Thyroid gland (tissue), 4 donors: ENCODE data around the gene ATP6V0B. TPM values are rescaled to one million over a fixed set of nuclear protein-coding genes. Genes with fewer than 3 reads are reported as not detected.

Experiments
- DNase-seq, 2 donors: peaks; one replicate each; pipeline ENCODE4 v3.0.0-alpha.2; 2019
- H3K27ac ChIP-seq, 3 donors: fragments of 200-600 bp; sonication (generic); 1 replicate in 2 of 3; 2 replicates in 1 of 3; pipeline ENCODE4 v1.5.1; 2016 to 2019; ENCODE audit warnings: mild to moderate bottlenecking in 1 of 3, moderate library complexity in 1 of 3
- H3K27me3 ChIP-seq: fragments of 200-600 bp; sonication (generic); one replicate; pipeline ENCODE4 v1.5.1; 2019
- H3K36me3 ChIP-seq, 2 donors: fragments of 200-600 bp; sonication (generic); one replicate each; pipeline ENCODE4 v1.5.1; 2016 to 2019
- H3K4me1 ChIP-seq, 2 donors: fragments of 200-600 bp; sonication (generic); one replicate each; pipeline ENCODE4 v1.5.1; 2017 to 2019
- H3K4me3 ChIP-seq, 3 donors: fragments of 200-600 bp; sonication (generic); replicated peaks in 1 of 3; 1 replicate in 2 of 3; 2 replicates in 1 of 3; pipeline ENCODE4 v1.5.1; 2016; ENCODE audit warnings: mild to moderate bottlenecking in 1 of 3
- H3K9me3 ChIP-seq: fragments of 200-600 bp; sonication (generic); one replicate; pipeline ENCODE4 v1.5.1; 2017
- POLR2A ChIP-seq, 2 donors: fragments of 450-650 bp; IDR thresholded peaks; one replicate each; pipeline ENCODE4 v1.6.1; 2017; ENCODE audit warnings: antibody characterized with exemption in 2 of 2, mild to moderate bottlenecking in 2 of 2, moderate library complexity in 1 of 2
- WGBS, 2 donors: methylation state at CpG; one replicate each; pipeline ENCODE4 v1.1.5; 2017; 5-methylcytosine and 5-hydroxymethylcytosine counted together
- intact Hi-C: fragments of 100-400 bp; cut with DNase I; formaldehyde crosslinking; loops from one replicate; pipeline ENCODE4 v1.15.1; 2023
- total RNA-seq, 4 donors: library from RNA; depleted of rRNA; stranded (reverse); fragments of >200 nt; gene quantifications; one replicate each; pipeline ENCODE4 v1.2.3, GENCODE V29; 2016
- TF ChIP-seq, protein P1 (sequence below), 6 experiments: fragments of 200-600 bp in 3 of 6; fragments of 450-650 bp in 3 of 6; sonication (generic) in 3 of 6; IDR thresholded peaks; one replicate each; pipeline ENCODE4 v1.5.1; 2016 to 2019; ENCODE audit warnings: antibody characterized with exemption in 6 of 6, mild to moderate bottlenecking in 2 of 6, inconsistent platforms in 1 of 6, moderate library complexity in 1 of 6

Gene ATP6V0B
- total RNA-seq, 4 donors from 2014 or later = 128 to 302 (median 216) TPM

DNA sequence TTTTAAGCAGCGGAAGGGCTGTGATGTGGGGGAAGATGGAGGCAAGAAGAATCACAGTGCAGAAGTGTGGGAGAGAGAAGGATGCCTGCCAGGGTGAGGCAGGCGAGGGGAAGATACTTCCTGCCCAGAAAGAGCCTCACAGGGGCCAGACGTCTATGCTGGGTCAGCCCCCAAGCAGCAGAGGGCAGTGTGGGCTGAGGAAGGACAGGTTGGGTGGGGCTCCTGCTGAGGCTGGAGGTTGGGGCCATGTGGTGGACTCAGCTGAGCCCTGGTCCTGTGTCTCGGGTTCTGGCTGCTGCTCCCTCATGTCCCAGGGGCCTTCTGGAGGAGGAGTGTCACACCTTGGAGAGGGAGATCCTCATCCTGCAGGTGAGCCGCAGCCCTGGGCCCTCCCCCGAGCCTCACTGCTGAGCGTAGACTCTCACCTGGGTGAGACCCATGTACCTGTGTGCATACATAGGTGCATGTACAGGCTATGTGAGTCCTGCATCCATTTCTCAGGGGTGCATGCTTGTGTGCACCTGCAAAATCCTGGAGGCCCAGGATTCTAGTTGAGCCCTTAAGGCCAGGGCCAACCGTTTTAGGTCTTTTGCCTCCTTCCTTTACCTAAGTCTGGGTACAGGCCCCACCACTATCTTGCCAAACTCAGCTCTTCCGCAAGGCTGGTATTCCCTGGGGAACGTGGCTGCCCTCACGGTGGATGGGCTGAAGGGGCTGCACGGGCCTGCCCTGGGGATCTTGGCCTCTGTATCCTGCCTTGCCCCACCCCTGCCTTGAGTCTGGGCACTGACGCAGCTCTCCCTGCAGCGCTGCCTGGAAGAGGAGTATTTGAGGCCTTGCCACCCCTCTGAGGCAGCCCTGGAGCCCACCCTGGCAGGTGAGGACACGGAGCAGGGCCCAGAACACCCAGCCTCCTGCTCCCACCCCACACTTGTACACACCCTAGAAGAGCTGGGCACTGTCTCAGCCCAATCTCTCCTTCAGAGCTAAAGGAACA is 20.3 kb downstream of the ATP6V0B start:
- no peaks in the 10 kb centered on the region for H3K9me3 ChIP-seq
- no peaks in the 10 kb centered on the region for H3K27me3 ChIP-seq
- H3K27ac ChIP-seq = no peak overlapping the region
- no peaks in the 10 kb centered on the region for H3K36me3 ChIP-seq
- intact Hi-C loops = loop anchor here (5.0 kb wide), 1 partner anchor 37 kb away; the partner anchor contains the start of gene SLC6A9
- H3K4me3 ChIP-seq = no peak overlapping the region
- no peak for DNase-seq
- H3K4me1 ChIP-seq = peaks cover 15 to 17% of the 10 kb centered on the region in 2 donors
- WGBS, 2 donors = 76 to 85% methylated on average over 4 to 15 of the region's 15 CpGs
- TF ChIP-seq, protein P1, sequence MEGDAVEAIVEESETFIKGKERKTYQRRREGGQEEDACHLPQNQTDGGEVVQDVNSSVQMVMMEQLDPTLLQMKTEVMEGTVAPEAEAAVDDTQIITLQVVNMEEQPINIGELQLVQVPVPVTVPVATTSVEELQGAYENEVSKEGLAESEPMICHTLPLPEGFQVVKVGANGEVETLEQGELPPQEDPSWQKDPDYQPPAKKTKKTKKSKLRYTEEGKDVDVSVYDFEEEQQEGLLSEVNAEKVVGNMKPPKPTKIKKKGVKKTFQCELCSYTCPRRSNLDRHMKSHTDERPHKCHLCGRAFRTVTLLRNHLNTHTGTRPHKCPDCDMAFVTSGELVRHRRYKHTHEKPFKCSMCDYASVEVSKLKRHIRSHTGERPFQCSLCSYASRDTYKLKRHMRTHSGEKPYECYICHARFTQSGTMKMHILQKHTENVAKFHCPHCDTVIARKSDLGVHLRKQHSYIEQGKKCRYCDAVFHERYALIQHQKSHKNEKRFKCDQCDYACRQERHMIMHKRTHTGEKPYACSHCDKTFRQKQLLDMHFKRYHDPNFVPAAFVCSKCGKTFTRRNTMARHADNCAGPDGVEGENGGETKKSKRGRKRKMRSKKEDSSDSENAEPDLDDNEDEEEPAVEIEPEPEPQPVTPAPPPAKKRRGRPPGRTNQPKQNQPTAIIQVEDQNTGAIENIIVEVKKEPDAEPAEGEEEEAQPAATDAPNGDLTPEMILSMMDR (IDR thresholded peaks at IDR 0.05) = peak in 1 of 6 experiments; percentile 15
- TF ChIP-seq POLR2A (IDR thresholded peaks at IDR 0.05) = no peak

DNA sequence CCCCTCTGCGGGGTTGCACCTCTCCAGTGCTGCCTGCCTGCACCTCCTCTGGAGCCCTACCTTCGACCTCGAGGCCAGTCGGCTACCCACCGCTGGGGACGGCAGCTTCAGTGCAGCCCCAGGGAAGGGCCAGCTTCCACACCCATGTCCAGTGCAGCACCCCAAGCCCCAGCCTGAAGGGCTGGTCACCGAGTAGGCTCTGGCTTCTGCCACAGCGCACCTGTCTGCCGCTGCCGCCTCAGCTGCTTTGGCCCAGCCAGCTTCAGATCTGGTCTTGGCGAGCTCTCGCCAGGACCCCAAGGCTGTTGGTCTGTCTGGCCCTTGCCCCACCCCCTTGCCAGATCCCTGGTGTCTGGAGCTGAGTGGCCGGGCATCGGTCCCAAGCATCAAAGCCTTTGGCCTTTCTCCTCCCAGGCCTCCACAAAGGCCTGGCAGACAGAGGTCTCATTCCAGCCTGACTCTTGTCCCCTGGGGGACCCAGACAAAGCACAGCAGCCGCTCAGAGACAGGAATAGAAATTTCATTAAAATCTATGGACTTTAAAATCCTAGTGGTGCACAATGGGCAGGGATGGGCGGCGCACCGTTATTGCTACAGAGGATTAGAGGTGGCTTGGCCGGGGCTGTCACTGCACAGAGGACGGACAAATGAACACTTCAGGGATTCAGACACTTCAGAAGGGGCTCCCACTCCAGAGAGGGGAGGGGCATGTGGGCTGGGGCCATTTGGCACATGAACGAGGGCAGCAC is 21.4 kb downstream of the ATP6V0B start:
- Histone ChIP-seq H3K9me3 (no peaks in the 10 kb centered on the region), H3K27me3 (no peaks in the 10 kb centered on the region), H3K4me3 (no peak overlapping the region), H3K36me3 (no peaks in the 10 kb centered on the region), H3K27ac (no peak overlapping the region), H3K4me1 (peaks cover 9% of the 10 kb centered on the region in 2 donors)
- WGBS, 2 donors = 79 to 85% methylated on average over 15 to 21 of the region's 21 CpGs
- DNase-seq = no peak
- intact Hi-C loops = loop anchor here (5.0 kb wide), 1 partner anchor 36 kb away; the partner anchor contains the start of gene SLC6A9
- TF ChIP-seq POLR2A (IDR thresholded peaks at IDR 0.05) = no peak

DNA sequence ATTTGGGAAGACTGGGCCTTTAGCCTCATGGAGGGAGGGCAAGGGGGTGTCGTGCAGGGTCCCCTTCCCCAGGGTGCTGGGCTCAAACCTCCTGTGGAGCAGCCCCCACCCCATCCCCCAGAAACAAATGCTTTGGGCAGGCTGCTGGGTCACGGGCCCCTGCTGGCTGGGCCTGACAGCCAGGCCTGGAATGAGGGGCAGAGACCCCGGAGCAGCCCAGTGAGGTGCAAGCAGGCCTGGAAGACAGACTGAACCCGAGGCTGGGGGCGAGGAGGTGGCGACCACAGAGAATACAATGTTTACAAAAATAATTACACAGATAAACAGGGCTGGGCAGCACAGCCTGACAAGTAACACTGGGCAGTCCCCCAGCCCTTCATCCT is 22.0 kb downstream of the ATP6V0B start:
- no peak for DNase-seq
- 73 to 91% methylated on average over 5 to 6 of the region's 6 CpGs for WGBS, 2 donors
- Histone ChIP-seq H3K36me3 (no peaks in the 10 kb centered on the region), H3K27me3 (no peaks in the 10 kb centered on the region), H3K27ac (no peak overlapping the region), H3K4me3 (no peak overlapping the region), H3K9me3 (no peaks in the 10 kb centered on the region), H3K4me1 (peaks cover 8 to 9% of the 10 kb centered on the region in 2 donors)
- intact Hi-C loops = loop anchor here (5.0 kb wide), 1 partner anchor 36 kb away; the partner anchor contains the start of gene SLC6A9
- TF ChIP-seq, protein P1 (IDR thresholded peaks at IDR 0.05) = no peak
- no peak for TF ChIP-seq POLR2A (IDR thresholded peaks at IDR 0.05)

DNA sequence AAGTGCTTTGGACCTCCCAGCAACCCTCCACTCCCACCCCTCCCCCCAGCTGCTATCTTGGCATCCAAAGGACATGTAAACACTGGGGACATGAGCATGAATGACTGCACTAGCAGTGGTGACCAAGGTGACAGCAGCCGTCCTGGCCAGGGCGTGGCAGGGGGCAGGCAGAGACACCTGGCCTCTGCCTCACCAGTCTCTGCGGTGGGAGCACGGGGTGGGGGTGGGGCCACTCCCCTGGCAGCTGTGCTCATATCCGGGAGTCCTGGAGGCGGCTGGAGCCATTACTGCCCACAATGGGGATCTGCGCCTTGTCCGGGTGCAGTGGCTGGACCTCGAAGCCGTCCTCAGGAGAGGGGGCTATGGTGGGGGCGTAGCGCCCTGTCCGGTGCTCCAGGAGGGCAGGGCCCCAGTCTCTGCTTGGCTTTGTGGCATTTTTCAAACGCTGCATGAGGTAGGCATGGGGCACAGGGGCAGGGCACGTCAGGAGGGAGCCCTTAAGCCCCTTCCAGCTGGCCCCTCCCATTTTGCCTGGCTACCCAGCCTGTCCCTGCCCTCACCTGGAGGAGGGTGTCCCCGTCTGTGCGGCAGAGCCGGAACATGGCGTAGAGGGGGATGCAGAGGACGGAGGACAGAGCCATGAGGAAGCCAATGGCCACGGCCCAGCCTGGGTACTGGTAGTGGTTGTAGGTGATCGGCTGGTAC is 22.7 kb downstream of the ATP6V0B start:
- Histone ChIP-seq H3K36me3 (no peaks in the 10 kb centered on the region), H3K27ac (no peak overlapping the region), H3K4me3 (no peak overlapping the region), H3K9me3 (no peaks in the 10 kb centered on the region), H3K4me1 (peaks cover 3% of the 10 kb centered on the region in 2 donors), H3K27me3 (no peaks in the 10 kb centered on the region)
- WGBS, 2 donors = 80 to 87% methylated on average over 10 to 22 of the region's 22 CpGs
- intact Hi-C loops = loop anchor here (5.0 kb wide), 1 partner anchor 35 kb away; the partner anchor contains the start of gene SLC6A9
- DNase-seq = no peak
- no peak for TF ChIP-seq POLR2A (IDR thresholded peaks at IDR 0.05)
- TF ChIP-seq, protein P1 (IDR thresholded peaks at IDR 0.05) = no peak

DNA sequence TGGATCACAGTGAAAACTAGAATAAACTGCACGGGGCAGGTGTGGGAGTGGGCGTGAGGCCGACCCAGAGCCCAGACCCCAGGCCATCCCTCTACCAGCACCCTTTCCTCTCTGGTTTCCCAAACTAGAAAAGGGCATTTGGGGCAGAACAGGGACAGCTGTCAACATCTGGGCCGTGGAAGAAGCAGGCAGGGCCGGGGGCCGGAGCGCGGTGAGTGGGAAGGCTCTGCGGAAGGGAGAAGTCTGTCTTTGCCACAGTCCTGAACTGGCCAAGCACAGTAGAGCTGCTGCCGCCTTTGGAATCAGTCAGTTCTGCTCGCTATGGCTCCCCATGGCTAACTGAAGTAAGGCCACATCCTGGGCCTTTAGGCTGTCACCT is 23.2 kb downstream of the ATP6V0B start:
- Histone ChIP-seq H3K36me3 (no peaks in the 10 kb centered on the region), H3K4me3 (no peak overlapping the region), H3K27me3 (no peaks in the 10 kb centered on the region), H3K4me1 (no peaks in the 10 kb centered on the region), H3K27ac (no peak overlapping the region), H3K9me3 (no peaks in the 10 kb centered on the region)
- whole genome bisulfite sequencing, 2 donors = 91% methylated on average over 11 of the region's 11 CpGs
- DNase-seq = no peak
- intact Hi-C loops = loop anchor here (5.0 kb wide), 1 partner anchor 34 kb away; the partner anchor contains the start of gene SLC6A9
- TF ChIP-seq, protein P1 (IDR thresholded peaks at IDR 0.05) = no peak
- TF ChIP-seq POLR2A (IDR thresholded peaks at IDR 0.05) = no peak
